ENCODE data around the gene CYP2F1.

GRCh38 chr19:41088151-41088550 is 26.1 kb upstream of the CYP2F1 start, which contains the start of gene CYP2A13:
- TF ChIP-seq ZBTB49 (CRISPR knock-in tag; IDR thresholded peaks at IDR 0.05; ENCODE audit: borderline replicate concordance) (no peak), AFF4 (CRISPR knock-in tag; IDR thresholded peaks at IDR 0.05) (no peak), CTCF (IDR thresholded peaks at IDR 0.05 in 2 of 3, conservative IDR thresholded peaks at IDR 0.05 in 1 of 3; ENCODE audit: insufficient read depth in 2 of 3, low read depth in 1 of 3, low read length in 3 of 3) (no peak), FOXA3 (CRISPR knock-in tag; conservative IDR thresholded peaks at IDR 0.05 in 1 of 2, IDR thresholded peaks at IDR 0.05 in 1 of 2) (no peak), JUND (IDR thresholded peaks at IDR 0.05; ENCODE audit: borderline replicate concordance, low read depth, low read length) (no peak), JUND (tag; IDR thresholded peaks at IDR 0.05; ENCODE audit: borderline replicate concordance, low read depth, low read length) (no peak), NCOR1 (IDR thresholded peaks at IDR 0.05) (no peak), USF2 (CRISPR knock-in tag; IDR thresholded peaks at IDR 0.05) (no peak), JUN (IDR thresholded peaks at IDR 0.05; ENCODE audit: borderline replicate concordance, low read depth, low read length) (no peak), JUN (CRISPR knock-in tag; IDR thresholded peaks at IDR 0.05; ENCODE audit: borderline replicate concordance) (no peak), POLR2AphosphoS5 (IDR thresholded peaks at IDR 0.05; ENCODE audit: control insufficient read depth, insufficient read depth, low read depth, low read length) (no peak), ATF4 (CRISPR knock-in tag; IDR thresholded peaks at IDR 0.05) (no peak), RAD21 (CRISPR knock-in tag; conservative IDR thresholded peaks at IDR 0.05 in 1 of 2, IDR thresholded peaks at IDR 0.05 in 1 of 2) (no peak), TCF15 (CRISPR knock-in tag; IDR thresholded peaks at IDR 0.05) (no peak), YY1 (IDR thresholded peaks at IDR 0.05; ENCODE audit: borderline replicate concordance in 1 of 3, control insufficient read depth in 1 of 3, extremely low read depth in 1 of 3, insufficient read depth in 3 of 3, insufficient read length in 1 of 3, insufficient replicate concordance in 2 of 3, low read depth in 1 of 3, low read length in 2 of 3) (no peak)
